ENCODE measurements around the gene FGFR2. TPM values are rescaled to one million over a fixed set of nuclear protein-coding genes. Genes with fewer than 3 reads are reported as not detected.

Gene FGFR2
- total RNA-seq, 1 donor: 0.86 TPM

DNA sequence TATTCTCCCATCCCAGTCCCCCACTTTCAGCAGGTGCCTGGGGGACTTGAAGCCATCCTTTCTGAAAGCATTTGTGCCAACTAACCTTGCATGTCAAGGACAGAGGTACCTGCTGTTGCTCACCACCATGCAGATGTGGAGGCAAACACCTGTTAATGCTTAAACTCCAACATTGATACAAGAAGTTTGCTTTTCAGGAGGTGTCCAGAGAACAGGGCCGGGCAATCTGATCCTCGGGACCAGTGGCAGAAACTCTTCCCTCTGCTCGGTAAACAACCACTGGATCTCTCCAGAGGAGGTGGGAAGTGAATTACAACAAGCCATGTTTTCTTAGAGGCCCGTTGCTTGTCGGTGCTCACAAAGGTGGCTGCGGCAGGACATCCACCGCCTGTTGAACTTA lies 54.7 kb downstream of the FGFR2 start:
- DNase-seq (ENCODE audit: low read depth): no peak
- no peak for TF ChIP-seq CTCF (IDR thresholded peaks at IDR 0.05; ENCODE audit: insufficient read depth, low read depth, low read length)
- no peak overlapping the region for H3K4me3 ChIP-seq (ENCODE audit: low read depth, low read length)

GRCh38 chr10:121541450-121542120 lies 56.7 kb downstream of the FGFR2 start:
- DNase-seq (ENCODE audit: low read depth): no peak
- no peak overlapping the region for H3K4me3 ChIP-seq (ENCODE audit: low read depth, low read length)
- TF ChIP-seq CTCF (IDR thresholded peaks at IDR 0.05; ENCODE audit: insufficient read depth, low read depth, low read length): no peak

DNA sequence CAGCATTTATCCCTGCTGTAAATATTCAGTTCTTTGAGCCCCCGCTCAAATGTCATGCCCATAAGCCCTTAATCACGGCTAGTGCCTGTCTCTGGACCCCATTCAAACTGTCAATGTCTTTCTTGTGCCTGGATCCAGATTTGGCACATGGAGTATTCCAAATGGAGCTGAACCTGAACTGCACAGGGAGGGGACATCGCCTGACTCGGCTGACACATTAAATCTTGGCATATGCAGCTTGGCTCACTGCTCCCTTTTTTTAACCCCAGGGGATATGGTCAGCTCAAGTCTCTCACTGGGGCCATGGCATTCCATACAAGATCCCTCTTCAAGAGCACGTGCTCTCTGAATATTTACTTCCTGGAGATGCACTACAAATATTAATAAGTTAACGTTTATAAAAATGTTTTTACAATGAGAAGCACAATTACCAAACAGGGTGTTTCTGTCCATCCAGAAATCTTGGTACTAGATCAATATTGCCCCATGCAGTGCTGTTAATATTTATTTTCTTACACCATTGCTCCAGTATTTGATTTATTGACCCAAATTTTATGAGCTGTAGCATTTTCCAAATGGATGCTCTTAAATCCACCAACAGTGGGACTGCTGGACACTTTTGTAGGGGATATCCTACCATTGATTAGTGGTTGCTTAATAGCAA lies 57.4 kb downstream of the FGFR2 start:
- H3K4me3 ChIP-seq (ENCODE audit: low read depth, low read length): no peak overlapping the region
- no peak for TF ChIP-seq CTCF (IDR thresholded peaks at IDR 0.05; ENCODE audit: insufficient read depth, low read depth, low read length)
- no peak for DNase-seq (ENCODE audit: low read depth)

- H3K4me3 ChIP-seq (ENCODE audit: low read depth, low read length): no peak overlapping the region
- no peak for TF ChIP-seq CTCF (IDR thresholded peaks at IDR 0.05; ENCODE audit: insufficient read depth, low read depth, low read length)
- no peak for DNase-seq (ENCODE audit: low read depth)
These were observed 58.5 kb downstream of the FGFR2 start for GRCh38 chr10:121539786-121540185.

- TF ChIP-seq CTCF (IDR thresholded peaks at IDR 0.05; ENCODE audit: insufficient read depth, low read depth, low read length): no peak
- no peak overlapping the region for H3K4me3 ChIP-seq (ENCODE audit: low read depth, low read length)
- DNase-seq (ENCODE audit: low read depth): no peak
These were observed 61.8 kb downstream of the FGFR2 start for GRCh38 chr10:121536310-121536913.

DNA sequence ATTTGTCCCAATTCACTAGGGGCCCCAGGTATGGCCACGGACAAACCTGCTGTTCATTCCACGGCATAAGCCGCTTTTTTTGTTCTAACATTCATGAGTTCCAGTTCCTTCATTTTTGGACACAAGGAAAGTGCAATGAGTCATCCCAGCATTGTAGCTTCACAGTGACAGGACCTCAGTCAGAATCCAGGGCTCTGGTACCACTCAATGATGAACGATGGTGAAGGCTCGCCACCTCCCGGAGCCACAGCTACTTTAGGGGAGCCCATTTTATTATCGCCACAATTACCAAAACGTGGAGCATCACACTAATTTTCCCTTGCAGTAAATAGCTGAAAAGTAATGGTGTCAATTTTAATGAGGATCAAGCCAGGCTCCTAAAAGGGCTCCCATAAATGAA lies 62.9 kb downstream of the FGFR2 start:
- DNase-seq (ENCODE audit: low read depth): no peak
- H3K4me3 ChIP-seq (ENCODE audit: low read depth, low read length): no peak overlapping the region
- no peak for TF ChIP-seq CTCF (IDR thresholded peaks at IDR 0.05; ENCODE audit: insufficient read depth, low read depth, low read length)
